ENCODE measurements around the gene PHKG2.

PHKG2 gene

DNA sequence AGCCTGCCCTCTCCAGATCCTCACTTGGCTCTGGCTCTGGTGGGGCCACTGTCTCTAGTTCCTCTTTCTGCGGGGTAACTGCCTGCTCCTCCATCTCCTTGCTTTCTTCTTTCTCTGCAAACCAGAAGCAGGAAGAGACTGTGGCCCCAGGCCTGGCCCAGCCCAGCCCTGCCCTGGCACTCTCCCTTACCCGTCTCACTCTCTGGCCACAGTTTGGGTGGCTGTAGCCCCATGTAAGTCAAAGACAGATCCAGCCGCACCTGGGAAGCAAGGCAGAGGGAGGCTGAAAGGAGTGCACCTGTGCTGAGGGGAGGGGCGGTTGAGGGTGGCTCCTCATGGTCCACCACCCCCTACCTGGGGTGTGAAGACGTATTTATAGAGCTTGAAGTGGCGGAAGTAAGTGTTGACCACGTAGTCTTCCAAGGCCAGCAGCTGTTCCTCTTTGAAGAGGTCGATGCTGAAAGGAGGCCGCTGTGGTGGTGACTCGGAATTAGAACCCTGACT, 10.8 kb downstream of the PHKG2 start:
- DNase-seq = no peak

DNA sequence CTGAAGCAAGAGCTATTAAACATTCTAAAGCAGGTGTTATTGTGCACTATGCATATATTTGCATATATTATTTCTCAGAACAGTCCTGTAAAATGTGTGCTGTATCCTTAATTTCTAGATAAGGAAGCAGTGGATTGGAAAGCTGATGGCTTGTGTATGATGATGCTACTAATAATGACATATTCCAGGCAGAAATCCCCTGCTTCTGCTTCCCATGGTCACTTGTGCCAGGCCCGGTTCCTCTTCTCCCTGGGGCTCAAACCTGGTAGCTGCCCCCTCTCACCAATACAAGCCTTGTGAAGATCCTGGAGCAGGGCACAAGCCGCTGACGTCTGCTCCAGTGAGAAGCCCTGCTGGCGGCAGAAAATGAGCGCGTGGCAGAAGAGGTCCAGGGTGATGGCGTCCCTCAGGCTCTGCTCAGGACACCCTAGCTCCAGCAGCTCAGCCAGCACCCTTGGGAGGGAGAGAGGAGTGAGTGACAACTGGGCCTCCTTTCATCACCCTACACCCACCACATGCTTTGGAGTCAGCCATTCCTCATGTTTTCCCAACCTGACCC, 11.9 kb downstream of the PHKG2 start:
- DNase-seq = no peak

DNA sequence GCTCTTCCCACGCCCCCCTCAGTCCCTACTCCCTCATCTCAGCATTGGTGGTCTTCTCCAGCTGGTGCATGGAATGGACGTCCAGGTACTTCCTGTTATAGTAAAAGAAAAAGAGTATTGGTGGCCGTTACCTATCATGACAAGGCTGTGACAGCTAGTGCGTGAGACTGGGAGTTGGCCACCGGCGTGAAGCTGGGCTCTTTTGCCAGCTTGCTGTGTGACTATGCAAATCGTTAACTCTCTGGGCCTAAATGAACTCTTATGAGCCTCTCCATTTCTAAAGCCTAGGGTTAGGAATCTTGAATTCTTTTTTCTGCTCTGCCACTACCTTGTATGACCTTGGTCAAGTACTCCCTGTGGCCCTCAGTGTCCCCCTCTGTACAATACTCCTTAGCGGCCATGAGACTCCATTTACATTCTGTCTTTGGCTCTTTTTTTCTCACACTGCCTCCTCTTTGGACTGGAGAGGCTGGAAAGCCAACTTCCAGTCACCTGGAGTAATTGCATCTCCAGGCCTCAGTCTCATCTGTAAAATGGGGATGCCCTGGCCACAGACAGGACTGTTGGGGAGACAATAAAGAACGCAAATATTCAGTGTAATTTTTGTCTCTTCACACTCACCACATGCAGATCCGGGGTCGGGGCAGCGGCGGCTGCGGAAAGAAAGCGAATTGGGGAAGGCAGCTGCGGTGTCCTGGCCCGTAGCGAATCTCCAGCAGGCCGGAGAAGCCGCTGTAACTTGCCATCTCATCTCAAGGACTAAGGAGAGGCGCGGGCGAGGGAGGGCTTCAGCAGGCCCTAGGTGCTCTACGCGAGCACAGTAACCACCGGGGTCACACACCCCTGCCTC, 12.6 kb downstream of the PHKG2 start:
- DNase-seq = no peak

DNA sequence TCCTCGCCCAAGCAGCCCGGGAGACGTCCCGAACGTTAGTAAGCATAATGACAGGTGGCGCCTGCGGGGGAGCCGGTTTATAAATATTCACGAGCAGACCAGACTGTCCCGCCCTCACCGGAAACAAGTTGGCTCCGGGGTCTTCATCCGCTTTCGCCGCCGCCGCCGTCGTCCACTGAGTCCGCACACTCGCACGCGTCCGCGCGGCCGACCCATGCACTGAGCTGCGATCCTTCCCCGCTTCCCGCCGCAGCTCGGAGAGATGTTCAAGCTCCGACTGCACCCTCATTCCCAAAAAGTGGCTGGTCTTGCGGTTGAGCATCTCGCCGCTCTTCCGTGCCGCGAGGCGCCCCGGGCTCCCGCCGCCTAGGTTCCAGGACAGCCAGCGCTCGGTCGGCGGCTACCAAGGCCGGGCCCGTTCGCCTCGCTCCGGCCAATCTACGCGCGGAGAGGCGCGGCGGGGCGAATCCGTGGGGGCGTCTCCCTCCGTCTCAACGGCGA, 13.3 kb downstream of the PHKG2 start:
- DNase-seq = peak; percentile 49

DNA sequence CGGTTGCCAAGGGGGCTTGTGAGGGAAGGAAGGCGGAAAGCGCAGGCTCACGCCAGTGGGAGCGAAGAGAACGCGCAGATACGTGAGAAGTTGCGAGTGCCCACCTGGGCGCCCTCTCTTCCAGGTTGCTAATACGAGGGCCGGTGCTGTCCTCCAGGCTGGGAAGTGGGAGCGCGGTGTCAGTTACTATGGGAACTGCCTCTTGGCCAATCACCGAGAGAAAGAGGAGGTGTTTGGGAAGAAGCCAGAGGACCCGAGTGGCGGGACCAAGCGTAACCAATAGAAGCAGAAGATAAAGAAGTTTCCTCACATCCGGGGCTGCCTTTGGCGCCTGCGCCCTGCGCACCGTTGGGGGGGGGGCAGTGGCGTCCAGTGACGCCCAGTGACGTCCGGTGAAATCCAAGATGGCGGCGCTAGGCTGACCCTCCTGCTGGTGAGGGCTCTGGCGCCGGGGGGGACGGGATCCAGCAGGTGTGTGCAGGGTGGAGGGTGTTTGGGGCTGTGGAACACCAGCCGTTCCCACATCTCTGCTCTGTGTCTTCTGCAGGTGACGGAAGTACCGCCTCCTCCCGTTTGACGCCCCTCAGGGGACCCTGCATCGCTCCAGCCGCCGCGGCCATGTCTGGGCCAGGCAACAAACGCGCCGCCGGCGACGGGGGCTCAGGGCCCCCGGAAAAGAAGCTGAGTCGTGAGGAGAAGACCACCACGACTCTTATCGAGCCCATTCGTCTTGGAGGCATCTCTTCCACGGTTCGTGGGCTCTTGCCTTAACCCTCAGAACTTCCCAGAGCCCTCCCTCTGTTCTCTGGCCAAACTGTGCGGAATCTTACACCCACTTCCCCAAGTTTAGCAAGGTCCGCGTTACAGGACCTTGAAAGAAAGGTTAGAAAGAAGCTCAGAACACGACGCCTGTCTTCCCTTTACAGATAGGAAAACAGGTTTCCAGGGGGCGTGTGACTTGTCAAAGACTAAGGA, 14.0 kb downstream of the PHKG2 start, which contains the start of the genes CFAP119 and RNF40:
TSS of gene CFAP119 (minus strand) at position 135 of the 975 bp plus-strand sequence. CDS start 314 bp downstream, outside the sequence.
TSS of gene RNF40 (plus strand) at position 395 of the 975 bp plus-strand sequence. CDS start at position 619, 224 bp downstream.
- DNase-seq = peak; percentile 92

DNA sequence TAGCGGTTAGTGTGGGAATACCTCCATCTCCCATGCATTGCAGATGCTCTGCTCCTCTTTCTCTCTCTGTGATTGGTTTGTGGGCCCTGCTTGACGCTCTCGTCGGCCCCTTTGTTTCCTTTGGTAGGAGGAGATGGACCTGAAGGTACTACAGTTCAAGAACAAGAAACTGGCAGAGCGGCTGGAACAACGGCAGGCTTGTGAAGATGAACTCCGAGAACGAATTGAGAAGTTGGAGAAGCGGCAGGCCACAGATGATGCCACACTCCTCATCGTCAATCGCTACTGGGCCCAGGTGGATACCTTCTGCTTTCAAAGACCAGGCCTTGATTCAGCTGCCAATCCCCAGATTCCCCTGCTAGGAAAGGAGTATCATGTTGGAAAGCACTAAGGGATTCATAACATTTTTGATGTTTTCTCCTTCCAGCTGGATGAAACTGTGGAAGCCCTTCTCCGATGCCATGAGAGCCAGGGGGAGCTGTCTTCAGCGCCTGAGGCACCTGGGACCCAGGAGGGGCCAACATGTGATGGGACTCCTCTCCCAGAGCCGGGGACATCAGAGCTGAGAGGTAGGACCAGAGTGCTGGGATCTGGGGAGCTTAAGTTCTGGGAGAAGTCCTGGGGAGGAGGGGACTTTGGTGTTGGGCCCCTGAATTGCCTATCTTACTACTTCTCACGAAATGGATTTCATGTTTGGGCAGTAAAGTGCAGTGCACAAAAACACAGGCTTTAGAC, 14.9 kb downstream of the PHKG2 start:
- no peak for DNase-seq

DNA sequence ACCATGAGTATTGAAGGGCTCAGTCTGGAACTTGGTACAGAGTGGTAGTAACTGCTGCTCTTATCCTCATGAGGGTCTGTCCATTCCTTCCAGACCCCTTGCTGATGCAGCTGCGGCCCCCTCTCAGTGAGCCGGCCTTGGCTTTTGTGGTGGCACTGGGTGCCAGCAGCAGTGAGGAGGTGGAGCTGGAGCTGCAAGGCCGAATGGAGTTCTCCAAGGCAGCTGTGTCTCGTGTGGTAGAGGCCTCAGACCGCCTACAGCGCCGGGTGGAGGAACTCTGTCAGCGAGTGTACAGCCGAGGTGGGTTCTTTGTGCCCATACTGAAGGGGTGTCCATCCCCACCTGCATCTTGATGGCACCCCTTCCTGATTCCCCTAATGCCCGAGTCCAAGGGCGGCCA, 15.9 kb downstream of the PHKG2 start:
- no peak for DNase-seq

DNA sequence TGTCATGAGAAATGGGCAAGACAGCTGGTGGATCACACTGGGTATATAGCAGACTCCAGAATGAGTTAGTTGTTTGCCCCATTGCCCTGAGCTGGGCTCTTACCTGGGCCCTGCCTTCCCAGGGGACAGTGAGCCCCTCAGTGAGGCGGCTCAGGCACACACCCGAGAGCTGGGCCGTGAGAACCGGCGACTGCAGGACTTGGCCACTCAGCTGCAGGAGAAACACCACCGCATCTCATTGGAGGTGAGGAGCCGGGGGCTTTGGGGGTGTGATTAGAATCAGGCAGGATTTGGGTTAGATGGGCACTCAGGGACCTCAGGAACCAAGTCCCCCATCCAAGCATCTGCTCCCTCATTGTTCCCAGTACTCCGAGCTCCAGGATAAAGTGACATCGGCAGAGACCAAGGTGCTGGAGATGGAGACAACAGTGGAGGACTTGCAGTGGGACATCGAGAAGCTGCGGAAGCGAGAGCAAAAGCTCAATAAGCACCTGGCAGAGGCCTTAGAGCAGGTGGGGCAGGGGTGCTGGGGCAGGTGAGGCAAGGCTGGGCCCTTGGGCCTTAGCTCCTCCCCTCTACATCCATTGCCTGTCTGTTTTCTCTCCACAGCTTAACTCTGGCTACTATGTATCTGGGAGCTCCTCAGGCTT, 16.7 kb downstream of the PHKG2 start:
- DNase-seq = no peak

DNA sequence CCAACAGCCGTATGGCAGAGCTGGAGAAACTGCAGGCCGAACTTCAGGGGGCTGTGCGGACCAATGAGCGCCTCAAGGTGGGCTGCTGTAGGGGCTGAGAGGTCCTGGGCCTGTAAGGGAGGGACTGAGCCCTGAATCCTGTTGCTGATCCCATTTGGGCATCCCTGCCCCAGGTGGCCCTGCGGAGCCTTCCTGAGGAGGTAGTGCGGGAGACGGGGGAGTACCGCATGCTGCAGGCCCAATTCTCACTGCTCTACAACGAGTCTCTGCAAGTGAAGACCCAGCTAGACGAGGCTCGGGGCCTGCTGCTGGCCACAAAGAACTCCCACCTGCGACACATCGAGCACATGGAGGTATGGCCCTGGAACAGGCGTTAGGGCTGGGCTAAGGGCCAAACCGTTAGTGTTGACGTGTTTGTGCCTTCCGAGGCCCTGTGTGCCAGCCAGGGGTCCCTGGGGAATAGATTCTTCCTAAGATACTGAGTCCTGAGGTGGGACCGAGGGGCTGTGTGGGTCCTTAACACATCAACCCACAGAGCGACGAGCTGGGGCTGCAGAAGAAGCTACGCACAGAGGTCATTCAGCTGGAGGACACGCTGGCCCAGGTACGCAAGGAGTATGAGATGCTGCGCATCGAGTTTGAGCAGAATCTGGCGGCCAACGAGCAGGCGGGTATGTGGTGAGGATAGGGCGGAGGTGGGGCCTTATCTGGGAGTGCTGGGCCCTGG, 18.1 kb downstream of the PHKG2 start:
- DNase-seq = no peak

DNA sequence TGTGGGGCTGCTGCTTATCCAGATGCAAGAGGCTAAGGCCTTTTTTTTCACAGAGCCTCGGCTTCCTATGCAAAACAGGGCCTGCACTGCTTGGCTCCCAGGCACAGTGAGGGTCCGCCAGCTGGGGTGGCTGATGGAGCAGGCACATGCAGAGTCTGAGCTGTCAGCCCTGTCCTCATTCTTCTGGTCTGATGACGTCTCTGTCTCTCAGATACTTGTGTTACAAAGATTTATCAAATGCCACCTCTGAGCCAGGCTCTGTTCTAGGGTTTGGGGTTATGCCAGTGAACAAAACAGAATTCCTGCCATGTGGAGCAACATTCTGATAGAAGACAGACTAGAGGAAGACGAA, 18.7 kb downstream of the PHKG2 start:
- no peak for DNase-seq

DNA sequence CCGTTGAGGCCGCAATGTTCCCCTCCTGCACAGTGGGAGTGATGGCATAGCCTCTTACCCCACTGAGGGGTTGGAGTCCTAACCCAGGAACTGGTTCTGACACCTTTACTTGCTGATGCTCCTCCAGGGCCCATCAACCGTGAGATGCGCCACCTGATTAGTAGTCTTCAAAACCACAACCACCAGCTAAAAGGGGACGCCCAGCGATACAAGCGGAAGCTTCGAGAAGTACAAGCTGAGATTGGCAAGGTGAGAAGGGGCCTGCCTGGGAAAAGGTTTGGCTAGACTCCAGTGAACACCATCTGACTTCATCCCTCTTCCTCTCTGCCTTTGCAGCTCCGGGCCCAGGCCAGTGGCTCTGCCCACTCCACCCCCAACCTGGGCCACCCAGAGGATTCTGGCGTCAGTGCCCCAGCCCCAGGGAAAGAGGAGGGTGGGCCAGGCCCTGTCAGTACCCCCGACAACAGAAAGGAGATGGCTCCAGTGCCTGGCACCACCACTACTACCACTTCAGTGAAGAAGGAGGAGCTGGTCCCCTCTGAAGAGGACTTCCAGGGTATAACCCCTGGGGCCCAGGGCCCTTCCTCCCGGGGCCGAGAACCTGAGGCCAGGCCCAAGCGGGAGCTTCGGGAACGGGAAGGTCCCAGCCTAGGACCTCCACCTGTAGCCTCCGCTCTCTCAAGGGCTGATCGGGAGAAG, 19.7 kb downstream of the PHKG2 start:
- DNase-seq = no peak

DNA sequence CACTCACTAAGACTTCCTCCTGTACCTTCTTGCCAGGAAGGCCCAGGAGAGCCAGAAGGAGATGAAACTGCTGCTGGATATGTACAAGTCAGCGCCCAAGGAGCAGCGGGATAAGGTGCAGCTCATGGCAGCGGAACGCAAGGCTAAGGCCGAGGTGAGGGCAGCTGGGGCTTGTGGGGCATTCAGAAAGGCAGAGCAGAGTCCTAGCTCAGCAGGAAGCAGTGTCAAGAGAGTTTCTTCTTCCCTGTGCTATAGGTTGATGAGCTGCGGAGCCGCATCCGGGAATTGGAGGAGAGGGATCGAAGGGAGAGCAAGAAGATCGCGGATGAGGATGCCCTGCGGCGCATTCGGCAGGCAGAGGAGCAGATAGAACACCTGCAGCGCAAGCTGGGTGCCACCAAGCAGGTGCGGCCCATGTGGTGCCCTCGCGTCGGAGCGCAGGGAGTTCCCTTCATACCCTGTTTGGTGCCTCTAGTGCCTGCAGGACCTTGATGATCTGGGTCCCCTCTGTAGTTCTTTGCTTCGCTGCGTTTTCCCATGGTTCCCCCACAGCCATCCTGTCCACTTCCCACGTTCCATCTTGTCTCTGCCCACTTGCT, 20.5 kb downstream of the PHKG2 start:
- DNase-seq = no peak

DNA sequence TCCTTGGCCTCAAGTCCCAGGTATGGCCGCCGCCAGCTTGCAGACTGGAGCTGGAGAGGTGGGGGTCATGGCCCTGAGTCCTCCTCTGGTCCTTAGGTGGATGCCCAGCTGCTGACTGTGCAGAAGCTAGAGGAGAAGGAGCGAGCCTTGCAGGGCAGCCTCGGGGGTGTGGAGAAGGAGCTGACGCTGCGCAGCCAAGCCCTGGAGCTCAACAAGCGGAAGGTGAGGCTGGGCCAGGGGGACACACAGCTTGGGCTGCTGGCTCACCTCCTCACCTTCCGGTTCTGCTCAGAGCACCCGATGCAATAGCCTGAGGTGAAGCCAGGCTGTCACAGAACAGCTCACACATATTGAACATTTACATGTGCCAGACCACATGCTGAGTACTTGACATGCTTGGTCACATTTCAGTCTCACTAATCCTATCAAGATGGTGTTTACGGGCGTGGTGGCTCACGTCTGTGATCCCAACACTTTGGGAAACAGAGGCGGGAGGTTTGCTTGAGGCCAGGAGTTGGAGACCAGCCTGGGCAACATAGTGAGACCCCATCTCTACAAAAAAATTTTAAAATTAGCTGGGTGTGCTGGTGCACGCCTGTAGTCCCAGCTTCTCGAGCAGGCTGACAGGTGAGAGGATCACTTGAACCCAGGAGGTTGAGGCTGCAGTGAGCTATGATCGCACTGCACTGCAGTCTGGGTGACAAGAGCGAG, 21.3 kb downstream of the PHKG2 start:
- no peak for DNase-seq

DNA sequence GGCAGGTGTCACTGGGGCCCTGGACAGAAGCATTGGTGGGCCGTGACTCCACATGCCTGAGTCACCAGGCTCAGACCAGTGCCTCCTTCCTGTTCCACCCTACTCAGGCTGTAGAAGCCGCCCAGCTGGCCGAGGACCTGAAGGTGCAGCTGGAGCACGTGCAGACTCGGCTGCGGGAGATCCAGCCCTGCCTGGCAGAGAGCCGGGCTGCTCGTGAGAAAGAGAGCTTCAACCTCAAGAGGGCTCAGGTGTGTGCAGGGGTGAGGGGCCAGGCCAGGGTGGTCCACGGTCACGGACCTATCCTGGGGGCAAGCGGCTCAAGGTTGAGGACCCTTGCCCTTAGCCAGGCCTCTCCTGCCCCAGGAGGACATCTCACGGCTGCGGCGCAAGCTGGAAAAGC, 23.5 kb downstream of the PHKG2 start:
- DNase-seq = no peak

DNA sequence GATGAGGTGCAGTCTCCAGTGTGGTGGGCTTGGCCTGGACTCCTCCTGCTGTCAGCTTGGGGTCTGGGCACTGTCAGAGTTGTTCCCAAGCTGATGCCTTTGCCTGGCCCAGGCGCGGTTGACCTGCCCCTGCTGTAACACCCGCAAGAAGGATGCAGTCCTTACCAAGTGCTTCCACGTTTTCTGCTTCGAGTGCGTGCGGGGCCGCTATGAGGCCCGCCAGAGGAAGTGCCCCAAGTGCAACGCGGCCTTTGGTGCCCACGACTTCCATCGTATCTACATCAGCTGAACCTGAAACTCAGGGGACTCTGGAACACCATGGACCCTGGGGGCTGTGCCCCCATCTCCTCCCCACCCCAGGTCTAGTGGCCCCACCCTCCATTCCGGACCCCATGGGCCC, 25.6 kb downstream of the PHKG2 start:
- DNase-seq = no peak

DNA sequence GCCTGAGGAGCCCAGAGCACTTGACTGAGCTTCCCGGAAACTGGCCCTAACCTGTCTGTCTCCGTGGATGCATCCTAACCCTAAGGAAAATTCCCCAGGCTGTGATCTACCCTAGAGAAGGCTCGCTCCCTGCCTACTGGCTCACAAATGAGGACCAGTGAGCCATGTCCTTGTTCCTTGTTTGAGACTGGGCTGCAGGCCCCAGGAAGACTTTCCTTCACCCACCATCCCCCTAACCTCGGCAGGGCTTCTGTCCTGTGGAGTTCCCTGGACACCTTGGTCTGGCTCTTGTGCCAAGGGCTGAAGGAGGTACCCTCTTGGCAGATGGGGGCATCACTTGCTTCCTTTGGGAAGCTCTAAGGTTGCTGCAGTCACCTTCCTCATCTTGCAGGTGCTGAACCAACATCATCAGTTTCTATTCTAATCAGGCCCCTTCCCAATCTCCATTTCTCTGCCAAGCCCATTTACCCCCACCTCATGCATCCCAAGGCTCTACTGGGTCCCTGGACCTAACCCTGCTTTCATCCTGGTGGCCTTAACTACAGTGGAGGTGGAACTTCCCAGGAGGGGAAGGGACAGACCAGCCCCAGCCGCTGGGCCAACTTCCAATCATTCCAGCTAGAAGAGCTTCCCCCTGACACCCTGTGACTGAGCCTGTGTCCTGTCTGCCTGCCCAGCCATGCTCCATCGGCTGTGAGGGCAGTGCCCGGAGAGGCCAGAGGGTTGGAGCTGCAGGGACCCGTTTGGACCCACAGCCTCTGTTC, 26.3 kb downstream of the PHKG2 start:
- DNase-seq = no peak

DNA sequence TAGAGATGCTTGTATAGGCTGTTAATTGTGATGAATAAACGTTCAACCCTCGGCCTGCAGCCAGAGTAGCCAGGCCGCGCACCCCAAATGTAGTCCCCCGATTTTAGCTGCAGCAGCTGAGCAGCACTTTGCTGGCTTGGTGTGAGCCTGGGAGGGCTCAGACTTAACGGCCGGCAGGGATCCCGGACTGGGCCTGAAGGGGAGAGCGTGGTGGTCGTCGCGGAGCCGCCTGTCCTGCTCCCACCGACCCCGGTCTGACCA, 26.8 kb downstream of the PHKG2 start:
- no peak for DNase-seq

DNA sequence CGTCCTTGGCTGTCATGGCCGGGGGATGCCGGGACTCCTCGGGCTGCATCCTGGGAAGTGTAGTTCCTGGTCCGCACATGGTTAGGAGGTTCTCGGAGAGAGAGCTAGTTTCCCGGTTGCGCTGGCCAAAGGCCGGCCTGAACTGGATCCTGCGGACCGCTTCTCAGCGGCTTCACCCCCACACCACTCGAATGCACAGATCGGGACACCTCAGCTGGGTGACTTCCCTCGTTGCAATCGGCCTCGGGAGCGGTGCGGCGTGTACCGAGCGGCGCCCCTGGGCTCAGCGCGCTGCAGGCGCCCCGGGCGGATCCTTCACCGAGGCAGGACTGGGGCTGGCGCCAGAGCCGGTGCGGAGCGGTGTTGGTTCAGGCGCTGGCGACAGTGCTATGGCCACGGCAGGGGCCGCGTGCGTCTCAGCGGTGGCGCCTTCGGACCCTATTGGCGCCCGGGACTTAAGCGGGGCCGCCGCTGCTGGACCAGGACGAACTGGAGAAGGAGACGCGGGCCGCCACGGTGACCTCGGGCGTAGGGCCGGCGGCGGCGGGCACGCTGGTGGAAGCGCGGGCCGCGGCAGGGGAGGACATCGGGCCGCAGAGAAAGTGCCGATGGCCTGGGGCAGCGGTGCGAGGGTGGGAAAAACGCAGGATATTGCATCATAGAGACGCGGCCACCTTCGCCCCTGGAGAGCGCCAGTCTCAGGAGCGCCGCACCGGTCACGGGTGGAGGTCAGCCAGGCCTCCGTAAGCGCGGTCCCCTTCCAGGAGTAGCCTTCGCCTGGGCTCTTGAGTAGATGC, 27.4 kb downstream of the PHKG2 start:
- peak; percentile 65 for DNase-seq

Measured in activated naive CD4-positive, alpha-beta T cell treated with Interleukin-2 at 50 U/mL for 16 hours (primary cell).